ENCODE data around the gene TMEM225B. TPM values are rescaled to one million over a fixed set of nuclear protein-coding genes. Genes with fewer than 3 reads are reported as not detected.
A peak's percentile ranks its signal among the peaks of the same experiment; 100 is the strongest.
"Not testable (repeated sequence)": the region's sequence is repeated elsewhere in the genome, so short reads cannot be mapped to it uniquely, and the experiment has no call there.

Gene TMEM225B
- total and polyA plus RNA-seq, 7 donors, result 0.20 to 0.86 (median 0.42) TPM; not detected in 2

DNA sequence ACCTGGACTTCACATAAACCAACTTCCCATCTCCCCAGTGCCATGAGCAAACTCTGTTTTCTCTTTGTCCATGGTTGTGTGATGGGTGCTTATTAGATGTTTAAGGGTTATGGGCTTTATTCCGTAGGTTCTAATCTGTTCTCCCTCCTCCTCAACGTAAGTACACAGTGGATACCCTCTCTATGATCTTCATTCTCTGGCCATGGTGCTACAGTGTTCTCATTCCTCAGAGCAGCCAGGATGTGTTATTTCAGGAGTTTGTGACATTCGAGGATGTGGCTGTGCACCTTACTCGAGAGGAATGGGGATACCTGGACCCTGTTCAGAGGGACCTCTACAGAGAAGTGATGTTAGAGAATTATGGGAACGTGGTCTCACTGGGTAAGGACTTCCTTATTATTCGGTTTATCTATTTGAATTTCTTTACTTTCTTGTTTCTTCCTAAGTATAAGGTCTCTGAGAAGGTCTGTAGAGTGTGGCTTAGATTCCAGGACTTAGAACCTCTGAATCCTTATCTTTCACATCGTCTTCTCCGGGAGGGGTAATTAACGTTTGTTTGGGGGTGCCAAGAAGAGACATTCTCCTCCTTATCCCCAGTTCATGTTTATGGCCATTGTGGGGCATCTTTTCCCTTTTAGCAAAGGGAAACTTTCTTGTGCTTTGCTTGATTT, 35.8 kb upstream of the TMEM225B start:
- ATAC-seq (no peak), DNase-seq (no peak)
- Histone ChIP-seq H3K27ac (peak overlapping the region; percentile 95), H3K4me1 (peaks cover 47% of the 10 kb centered on the region), H3K9me3 (no peaks in the 10 kb centered on the region), H3K27me3 (ENCODE audit: insufficient read depth in 3 of 3, low read length in 2 of 3) (no peaks in the 10 kb centered on the region), H3K4me3 (peak overlapping the region; percentile 13), H3K36me3 (ENCODE audit: insufficient read depth in 1 of 2, low read depth in 1 of 2) (peaks cover 25 to 72% of the 10 kb centered on the region in 2 donors)
- 80 to 90% (median 81%) methylated on average over 9 of the region's 9 CpGs for WGBS, 3 donors
- intact Hi-C loops (cut with DNase I), result no loop called here
- TF ChIP-seq, protein P1, sequence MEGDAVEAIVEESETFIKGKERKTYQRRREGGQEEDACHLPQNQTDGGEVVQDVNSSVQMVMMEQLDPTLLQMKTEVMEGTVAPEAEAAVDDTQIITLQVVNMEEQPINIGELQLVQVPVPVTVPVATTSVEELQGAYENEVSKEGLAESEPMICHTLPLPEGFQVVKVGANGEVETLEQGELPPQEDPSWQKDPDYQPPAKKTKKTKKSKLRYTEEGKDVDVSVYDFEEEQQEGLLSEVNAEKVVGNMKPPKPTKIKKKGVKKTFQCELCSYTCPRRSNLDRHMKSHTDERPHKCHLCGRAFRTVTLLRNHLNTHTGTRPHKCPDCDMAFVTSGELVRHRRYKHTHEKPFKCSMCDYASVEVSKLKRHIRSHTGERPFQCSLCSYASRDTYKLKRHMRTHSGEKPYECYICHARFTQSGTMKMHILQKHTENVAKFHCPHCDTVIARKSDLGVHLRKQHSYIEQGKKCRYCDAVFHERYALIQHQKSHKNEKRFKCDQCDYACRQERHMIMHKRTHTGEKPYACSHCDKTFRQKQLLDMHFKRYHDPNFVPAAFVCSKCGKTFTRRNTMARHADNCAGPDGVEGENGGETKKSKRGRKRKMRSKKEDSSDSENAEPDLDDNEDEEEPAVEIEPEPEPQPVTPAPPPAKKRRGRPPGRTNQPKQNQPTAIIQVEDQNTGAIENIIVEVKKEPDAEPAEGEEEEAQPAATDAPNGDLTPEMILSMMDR (IDR thresholded peaks at IDR 0.05), result no peak

DNA sequence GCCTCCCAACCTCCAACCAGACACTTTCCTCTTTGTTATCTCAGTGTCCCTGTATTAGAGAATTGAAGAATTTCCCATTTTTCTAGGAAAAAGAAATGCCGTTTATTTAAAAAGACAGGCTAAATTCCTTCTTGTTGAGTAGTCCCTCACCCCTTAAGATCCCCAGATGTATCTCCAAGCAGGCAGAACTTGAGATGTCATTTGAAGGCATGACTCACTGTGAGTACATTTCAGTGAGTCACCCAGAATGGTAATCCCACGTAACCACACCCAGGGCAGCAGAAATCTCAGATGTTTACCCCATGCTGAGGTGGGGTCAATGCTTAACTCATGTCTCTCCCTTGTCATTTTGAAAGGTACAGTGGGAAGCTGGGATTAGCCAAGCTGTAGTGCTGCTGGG, 35.2 kb upstream of the TMEM225B start:
- Histone ChIP-seq H3K36me3 (ENCODE audit: insufficient read depth in 1 of 2, low read depth in 1 of 2) (peaks cover 25 to 76% of the 10 kb centered on the region in 2 donors), H3K27me3 (ENCODE audit: insufficient read depth in 3 of 3, low read length in 2 of 3) (no peaks in the 10 kb centered on the region), H3K9me3 (no peaks in the 10 kb centered on the region), H3K27ac (peak overlapping the region; percentile 95), H3K4me1 (peaks cover 44% of the 10 kb centered on the region), H3K4me3 (peak overlapping the region; percentile 13)
- TF ChIP-seq, protein P1 (IDR thresholded peaks at IDR 0.05), result no peak
- intact Hi-C loops (cut with DNase I), result no loop called here
- 22 to 44% (median 30%) methylated on average over 2 of the region's 2 CpGs for WGBS, 3 donors
- DNase-seq (no peak), ATAC-seq (peak; percentile 56 to 70 (median 66))

DNA sequence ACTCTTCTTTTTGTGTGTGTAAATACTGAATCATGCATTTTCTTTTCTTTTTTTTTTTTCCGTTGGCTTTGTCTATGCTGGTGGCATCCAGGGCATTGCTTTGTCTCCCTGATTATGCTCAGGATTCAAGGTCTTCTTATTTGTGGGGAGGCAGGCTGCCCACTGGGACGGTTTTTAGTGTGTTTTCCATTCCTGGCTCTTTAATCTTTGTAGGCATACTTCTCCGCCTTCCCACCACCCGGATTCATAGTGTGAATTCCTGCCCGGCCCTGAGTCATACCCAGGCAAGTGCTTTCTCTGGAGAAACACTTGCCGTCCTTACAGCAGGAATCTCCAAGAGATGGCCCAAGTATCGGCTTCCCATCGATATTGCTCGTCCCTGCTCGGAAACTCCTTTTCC, 34.4 kb upstream of the TMEM225B start:
- WGBS, 3 donors, result 84 to 89% (median 85%) methylated on average over 10 of the region's 10 CpGs
- Histone ChIP-seq H3K27ac (peak overlapping the region; percentile 95), H3K4me3 (no peak overlapping the region), H3K4me1 (peaks cover 44% of the 10 kb centered on the region), H3K36me3 (ENCODE audit: insufficient read depth in 1 of 2, low read depth in 1 of 2) (peaks cover 25 to 81% of the 10 kb centered on the region in 2 donors), H3K27me3 (ENCODE audit: insufficient read depth in 3 of 3, low read length in 2 of 3) (no peaks in the 10 kb centered on the region), H3K9me3 (no peaks in the 10 kb centered on the region)
- TF ChIP-seq, protein P1 (IDR thresholded peaks at IDR 0.05), result no peak
- DNase-seq (no peak), ATAC-seq (no peak)
- intact Hi-C loops (cut with DNase I), result no loop called here

DNA sequence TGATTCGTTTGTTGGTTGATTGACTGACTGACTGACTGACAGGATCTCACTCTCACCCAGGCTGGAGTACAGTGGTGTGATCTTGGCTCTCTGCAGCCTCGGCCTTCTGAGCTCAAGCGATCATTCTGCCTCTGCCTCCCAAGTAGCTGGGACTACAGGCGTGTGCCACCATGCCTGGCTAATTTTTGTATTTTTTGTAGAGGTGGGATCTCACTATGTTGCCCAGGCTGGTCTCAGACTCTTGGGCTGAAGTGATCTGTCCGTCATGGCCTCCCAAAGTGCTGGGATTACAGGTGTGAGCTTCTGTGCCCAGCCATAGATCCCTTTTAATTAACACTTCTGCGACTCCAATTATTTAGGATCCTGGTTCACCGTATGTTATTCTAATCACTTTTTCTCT, 29.3 kb upstream of the TMEM225B start:
- H3K9me3 ChIP-seq; H3K27me3 ChIP-seq (ENCODE audit: insufficient read depth in 3 of 3, low read length in 2 of 3); intact Hi-C loops (cut with DNase I); H3K4me1 ChIP-seq; DNase-seq; H3K27ac ChIP-seq; H3K4me3 ChIP-seq; ATAC-seq: not testable (repeated sequence)
- WGBS, 3 donors, result 96 to 97% (median 97%) methylated on average over 7 of the region's 7 CpGs
- peaks cover 9 to 92% of the 10 kb centered on the region in 2 donors for H3K36me3 ChIP-seq (ENCODE audit: insufficient read depth in 1 of 2, low read depth in 1 of 2)

DNA sequence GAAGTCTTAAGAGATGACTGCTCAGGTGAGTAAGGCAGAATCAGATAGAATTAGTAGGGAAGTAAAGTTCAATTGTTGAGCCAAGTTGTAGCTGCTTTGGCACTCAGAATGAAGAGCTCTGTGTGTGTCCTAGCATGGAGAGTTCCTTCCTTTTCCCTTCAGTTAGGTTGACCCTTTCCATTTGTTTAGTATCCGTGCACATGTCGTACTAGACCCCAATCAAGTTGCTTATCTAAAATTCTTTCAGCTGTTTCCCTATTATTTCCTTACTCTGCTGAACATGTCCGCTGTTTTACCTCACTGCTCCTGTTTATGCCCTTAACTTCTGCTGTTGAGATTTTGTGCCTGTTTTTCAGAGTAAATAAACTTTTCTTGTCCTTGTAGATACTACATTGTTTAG, 26.3 kb upstream of the TMEM225B start:
- TF ChIP-seq, protein P1 (IDR thresholded peaks at IDR 0.05), result no peak
- peaks cover 0 to 75% of the 10 kb centered on the region in 2 donors for H3K36me3 ChIP-seq (ENCODE audit: insufficient read depth in 1 of 2, low read depth in 1 of 2)
- no peak for DNase-seq
- no peak for ATAC-seq
- H3K4me3 ChIP-seq, result no peak overlapping the region
- H3K4me1 ChIP-seq, result peaks cover 6% of the 10 kb centered on the region
- intact Hi-C loops (cut with DNase I), result no loop called here
- WGBS, 3 donors, result 93 to 97% (median 94%) methylated on average over 3 of the region's 3 CpGs
- H3K27me3 ChIP-seq (ENCODE audit: insufficient read depth in 3 of 3, low read length in 2 of 3), result no peaks in the 10 kb centered on the region
- no peak overlapping the region for H3K27ac ChIP-seq
- H3K9me3 ChIP-seq, result no peaks in the 10 kb centered on the region
